OCI-LY7 (cell line): ENCODE measurements around the gene COX19. TPM values are rescaled to one million over a fixed set of nuclear protein-coding genes. Genes with fewer than 3 reads are reported as not detected.

Source experiments
- BruUV-seq: library from RNA; stranded (reverse); fragments of 400-500 nt; replicated peaks from 2 replicates; lab custom pipeline; 2021; lab: Mats Ljungman, UMichigan
- CTCF ChIA-PET: fragments of 300-600 bp; sonication (Branson Sonifier 250); formaldehyde crosslinking; loops from one replicate; lab custom pipeline; 2022; ENCODE audit warnings: antibody characterized with exemption; ENCODE audit not compliant: unreplicated experiment; lab: Charles Lee
- POLR2A ChIA-PET: fragments of 300-600 bp; sonication (Branson Sonifier 250); formaldehyde crosslinking; loops from one replicate; lab custom pipeline; 2022; ENCODE audit warnings: antibody characterized with exemption; lab: Charles Lee
- DNase-seq: peaks from one replicate; pipeline ENCODE4 v3.0.0-alpha.2; 2015; ENCODE audit warnings: low spot score
- H2AFZ ChIP-seq: fragments of 200-600 bp; sonication (generic), shearing (Covaris generic); 2 replicates; pipeline ENCODE4 v1.6.1; 2014; ENCODE audit warnings: mild to moderate bottlenecking, antibody characterized with exemption, low read length, moderate library complexity
- H3K27ac ChIP-seq: fragments of 200-600 bp; sonication (generic); 2 replicates; pipeline ENCODE4 v1.5.1; 2014; ENCODE audit warnings: mixed run types, low read depth, mild to moderate bottlenecking, moderate library complexity, low read length, inconsistent platforms; ENCODE audit not compliant: poor library complexity, severe bottlenecking
- H3K36me3 ChIP-seq: fragments of 200-600 bp; sonication (generic); 2 replicates; pipeline ENCODE4 v1.6.1; 2014; ENCODE audit warnings: mild to moderate bottlenecking, antibody characterized with exemption, low read length, moderate library complexity, mixed read lengths; ENCODE audit not compliant: insufficient read depth
- H3K4me1 ChIP-seq: fragments of 200-600 bp; sonication (generic); 2 replicates; pipeline ENCODE4 v1.5.1; 2014; ENCODE audit warnings: mild to moderate bottlenecking, low read length; ENCODE audit not compliant: insufficient read depth, poor library complexity, severe bottlenecking
- H3K4me2 ChIP-seq: fragments of 200-600 bp; sonication (generic); 2 replicates; pipeline ENCODE4 v1.6.1; 2014; ENCODE audit warnings: mild to moderate bottlenecking, low read length
- H3K4me3 ChIP-seq: fragments of 200-600 bp; sonication (generic); 2 replicates; pipeline ENCODE4 v1.5.1; 2014; ENCODE audit warnings: mild to moderate bottlenecking, low read depth, low read length; ENCODE audit not compliant: poor library complexity, severe bottlenecking
- H3K79me2 ChIP-seq: fragments of 200-600 bp; sonication (generic); 2 replicates; pipeline ENCODE4 v1.6.1; 2016; ENCODE audit warnings: low read depth, mild to moderate bottlenecking, low read length, moderate library complexity, mixed read lengths; ENCODE audit not compliant: insufficient read depth
- H3K9me2 ChIP-seq: fragments of 200-600 bp; sonication (generic); 2 replicates; pipeline ENCODE4 v1.6.1; 2016; ENCODE audit warnings: mild to moderate bottlenecking, low read length, mixed read lengths; ENCODE audit not compliant: insufficient read depth
- H3K9me3 ChIP-seq: fragments of 200-600 bp; sonication (generic); 2 replicates; pipeline ENCODE4 v1.6.1; 2014; ENCODE audit warnings: mild to moderate bottlenecking, mixed run types, low read length, mixed read lengths
- H4K20me1 ChIP-seq: fragments of 200-600 bp; sonication (generic); 2 replicates; pipeline ENCODE4 v1.6.1; 2014; ENCODE audit warnings: mild to moderate bottlenecking, antibody characterized with exemption, low read length, moderate library complexity, mixed read lengths; ENCODE audit not compliant: insufficient read depth
- CTCF ChIP-seq: fragments of 200-600 bp; sonication (generic); conservative IDR thresholded peaks from 2 replicates; pipeline ENCODE4 v1.5.1; 2014; ENCODE audit warnings: mild to moderate bottlenecking, antibody characterized with exemption, low read length, moderate library complexity, mixed read lengths
- EZH2phosphoT487 ChIP-seq: fragments of 200-600 bp; sonication (generic); IDR thresholded peaks from 2 replicates; pipeline ENCODE4 v1.6.1; 2018; ENCODE audit warnings: low read depth, borderline replicate concordance, mild to moderate bottlenecking, mixed run types, antibody characterized with exemption, low read length, moderate library complexity, mixed read lengths
- intact Hi-C: fragments of 100-400 bp; cut with micrococcal nuclease; formaldehyde crosslinking; loops from one replicate; pipeline ENCODE4 v1.10.0; 2022; ENCODE audit not compliant: unreplicated experiment
- total RNA-seq, 2 experiments: library from RNA; depleted of rRNA in 1 of 2; stranded (reverse); fragments of >200 nt in 1 of 2; shearing (Covaris generic) in 1 of 2; gene quantifications; 2 replicates each; pipeline ENCODE4 v1.2.3, GENCODE V29; 2014 to 2022

Gene COX19
- total RNA-seq, 2 experiments from 2014 or later: 23.2 to 43.1 TPM

- no TSS peak for BruUV-seq
- Histone ChIP-seq H3K9me3 (no peaks in the 10 kb centered on the region), H3K36me3 (peaks cover 72% of the 10 kb centered on the region), H3K9me2 (no peaks in the 10 kb centered on the region), H3K4me1 (peaks cover 46% of the 10 kb centered on the region), H2AFZ (no peak overlapping the region), H4K20me1 (peaks cover 9% of the 10 kb centered on the region), H3K4me3 (no peak overlapping the region), H3K27ac (no peak overlapping the region), H3K79me2 (peaks cover 47% of the 10 kb centered on the region), H3K4me2 (no peak overlapping the region)
- ChIA-PET CTCF (no interaction called here), POLR2A (no interaction called here)
- no peak for TF ChIP-seq CTCF
- no peak for TF ChIP-seq EZH2phosphoT487
- no peak for DNase-seq
- intact Hi-C loops: no loop called here
Measured at GRCh38 chr7:970744-971143, 4.6 kb downstream of the COX19 start.

GRCh38 chr7:969403-969802 lies 5.9 kb downstream of the COX19 start:
- intact Hi-C loops: no loop called here
- TF ChIP-seq CTCF (no peak), EZH2phosphoT487 (no peak)
- H3K27ac ChIP-seq: peak overlapping the region; percentile 8
- POLR2A ChIA-PET: no interaction called here
- H3K4me2 ChIP-seq: no peak overlapping the region
- no TSS peak for BruUV-seq
- no peaks in the 10 kb centered on the region for H3K9me2 ChIP-seq
- peaks cover 72% of the 10 kb centered on the region for H3K36me3 ChIP-seq
- H2AFZ ChIP-seq: no peak overlapping the region
- peaks cover 37% of the 10 kb centered on the region for H3K79me2 ChIP-seq
- CTCF ChIA-PET: no interaction called here
- H3K9me3 ChIP-seq: no peaks in the 10 kb centered on the region
- no peak for DNase-seq
- peaks cover 7% of the 10 kb centered on the region for H4K20me1 ChIP-seq
- H3K4me3 ChIP-seq: no peak overlapping the region
- peaks cover 57% of the 10 kb centered on the region for H3K4me1 ChIP-seq

GRCh38 chr7:968205-969105 lies 6.9 kb downstream of the COX19 start:
- no peaks in the 10 kb centered on the region for H3K9me3 ChIP-seq
- peaks cover 28% of the 10 kb centered on the region for H3K79me2 ChIP-seq
- no TSS peak for BruUV-seq
- H3K9me2 ChIP-seq: no peaks in the 10 kb centered on the region
- H3K27ac ChIP-seq: no peak overlapping the region
- intact Hi-C loops: no loop called here
- H3K36me3 ChIP-seq: peaks cover 71% of the 10 kb centered on the region
- DNase-seq: no peak
- CTCF ChIA-PET: no interaction called here
- POLR2A ChIA-PET: interaction anchor here (0.7 kb wide), 1 partner anchor 10 kb away, joined by 3 read pairs; no protein-coding TSS in a partner anchor
- no peak overlapping the region for H3K4me2 ChIP-seq
- H2AFZ ChIP-seq: no peak overlapping the region
- no peak overlapping the region for H3K4me3 ChIP-seq
- TF ChIP-seq CTCF (no peak), EZH2phosphoT487 (no peak)
- H4K20me1 ChIP-seq: peaks cover 3% of the 10 kb centered on the region; the same call in 1 of the 2 replicates
- peaks cover 60% of the 10 kb centered on the region for H3K4me1 ChIP-seq
